NCI-H2029 (cell line): ENCODE results near the gene GALE.
"Not testable (repeated sequence)": the region's sequence is repeated elsewhere in the genome, so short reads cannot be mapped to it uniquely, and the experiment has no call there.

Source experiments
- DNase-seq: peaks from one replicate; lab custom pipeline; 2025; lab: John Stamatoyannopoulos, UW

The GALE gene

DNA sequence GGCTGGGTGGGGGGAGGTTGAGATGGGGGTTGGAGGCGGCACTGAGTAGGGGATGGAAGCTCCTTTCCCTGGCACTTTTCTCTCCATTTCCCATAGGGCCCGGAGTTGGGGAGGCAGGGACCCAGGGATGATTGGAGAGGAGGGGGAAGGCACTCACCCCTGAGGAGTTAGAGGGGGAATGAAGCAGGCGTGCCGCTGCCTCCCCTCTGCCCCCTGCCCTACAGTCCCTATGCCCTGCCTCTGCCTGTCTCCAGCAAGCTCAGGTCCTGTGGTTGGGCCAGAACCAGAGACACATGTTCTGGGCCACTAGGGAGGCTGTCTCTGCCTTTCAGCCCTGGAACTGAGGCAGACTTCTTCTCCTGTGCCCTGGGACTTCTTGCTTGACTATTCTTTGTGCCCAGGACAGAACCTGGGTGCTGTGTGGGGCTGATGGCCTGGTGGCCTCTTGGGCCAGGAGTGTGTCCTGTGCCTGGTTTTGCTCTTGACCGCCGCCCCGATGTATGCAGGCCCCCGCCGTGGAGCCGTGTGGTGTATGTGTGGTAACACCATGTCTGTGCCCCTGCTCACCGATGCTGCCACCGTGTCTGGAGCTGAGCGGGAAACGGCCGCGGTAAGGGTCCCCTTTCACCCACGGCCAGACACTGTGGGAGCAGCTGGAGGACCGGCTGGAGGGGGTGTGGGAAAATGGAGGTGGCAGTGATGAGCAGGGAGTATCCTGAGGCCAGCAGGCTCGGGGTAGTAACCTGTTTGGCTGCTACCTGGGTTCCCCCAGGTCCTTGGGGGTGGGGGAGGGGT, 8.2 kb downstream of the GALE start:
- DNase-seq = no peak

- DNase-seq = no peak
Observed at GRCh38 chr1:23791516-23792047, 9.0 kb downstream of the GALE start.

DNA sequence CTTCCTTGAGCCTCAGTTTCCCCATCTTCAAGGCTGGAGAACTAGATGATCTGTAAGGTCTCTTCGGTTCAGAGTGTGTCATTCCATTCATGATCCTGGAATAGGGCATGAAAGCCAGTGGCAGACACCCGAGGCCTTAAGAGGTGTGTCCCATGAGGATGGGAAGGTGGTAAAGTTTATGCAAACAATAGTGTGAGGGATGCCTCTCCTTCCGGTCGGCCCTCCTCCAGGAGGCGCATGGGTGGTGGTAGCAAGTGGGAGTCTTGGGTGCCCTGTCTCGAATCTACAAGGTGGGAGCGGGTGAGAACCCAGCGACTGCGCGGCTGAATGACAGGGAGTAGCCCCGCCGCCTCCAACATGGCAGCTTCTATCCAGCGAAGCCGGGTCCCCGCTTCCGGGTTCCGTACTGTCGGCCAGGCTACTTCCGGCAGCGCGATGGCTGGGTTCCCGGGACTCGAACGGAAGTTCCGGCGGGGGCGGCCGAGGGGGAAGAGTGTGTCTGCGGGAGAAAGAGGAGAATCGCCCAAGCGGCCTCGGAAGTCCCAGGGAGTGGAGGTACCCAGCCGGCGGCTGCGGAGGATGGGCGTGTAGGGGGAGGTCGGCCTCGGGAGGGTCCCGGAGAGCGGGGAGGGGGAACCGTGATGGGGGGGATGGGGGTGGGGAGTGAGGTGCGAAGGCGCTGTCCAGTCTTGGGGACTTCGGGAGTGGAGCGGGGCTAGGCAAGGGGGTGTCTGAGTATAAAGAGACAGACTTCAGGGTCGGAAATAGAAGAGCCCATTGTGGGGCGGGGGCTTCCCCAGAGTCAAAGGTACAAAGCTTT, 9.6 kb downstream of the GALE start, which contains the start of gene LYPLA2:
Gene LYPLA2, plus strand, starts transcription at position 450 of the 820 bp plus-strand sequence. CDS start 1,538 bp downstream, outside the sequence.
- peak; percentile 69 for DNase-seq

GRCh38 chr1:23788695-23789094, 11.9 kb downstream of the GALE start:
- DNase-seq = no peak

GRCh38 chr1:23787701-23788100, 12.9 kb downstream of the GALE start:
- DNase-seq = no peak

- DNase-seq = no peak
Observed at GRCh38 chr1:23784846-23785245, 15.7 kb downstream of the GALE start.

DNA sequence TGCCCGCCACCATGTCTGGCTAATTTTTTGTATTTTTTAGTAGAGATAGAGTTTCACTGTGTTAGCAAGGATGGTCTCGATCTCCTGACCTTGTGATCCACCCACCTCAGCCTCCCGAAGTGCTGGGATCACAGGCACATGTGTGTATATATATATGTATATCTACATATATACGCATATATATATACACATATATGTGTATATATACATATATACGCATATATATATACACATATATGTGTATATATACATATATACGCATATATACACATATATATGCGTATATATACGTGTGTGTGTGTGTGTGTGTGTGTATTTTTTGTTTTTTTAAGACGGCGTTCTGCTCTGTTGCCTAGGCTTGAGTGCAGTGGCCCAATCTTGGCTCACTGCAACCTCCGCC, 17.4 kb downstream of the GALE start:
- DNase-seq = not testable (repeated sequence)

GRCh38 chr1:23779826-23780371, 20.7 kb downstream of the GALE start:
- no peak for DNase-seq

DNA sequence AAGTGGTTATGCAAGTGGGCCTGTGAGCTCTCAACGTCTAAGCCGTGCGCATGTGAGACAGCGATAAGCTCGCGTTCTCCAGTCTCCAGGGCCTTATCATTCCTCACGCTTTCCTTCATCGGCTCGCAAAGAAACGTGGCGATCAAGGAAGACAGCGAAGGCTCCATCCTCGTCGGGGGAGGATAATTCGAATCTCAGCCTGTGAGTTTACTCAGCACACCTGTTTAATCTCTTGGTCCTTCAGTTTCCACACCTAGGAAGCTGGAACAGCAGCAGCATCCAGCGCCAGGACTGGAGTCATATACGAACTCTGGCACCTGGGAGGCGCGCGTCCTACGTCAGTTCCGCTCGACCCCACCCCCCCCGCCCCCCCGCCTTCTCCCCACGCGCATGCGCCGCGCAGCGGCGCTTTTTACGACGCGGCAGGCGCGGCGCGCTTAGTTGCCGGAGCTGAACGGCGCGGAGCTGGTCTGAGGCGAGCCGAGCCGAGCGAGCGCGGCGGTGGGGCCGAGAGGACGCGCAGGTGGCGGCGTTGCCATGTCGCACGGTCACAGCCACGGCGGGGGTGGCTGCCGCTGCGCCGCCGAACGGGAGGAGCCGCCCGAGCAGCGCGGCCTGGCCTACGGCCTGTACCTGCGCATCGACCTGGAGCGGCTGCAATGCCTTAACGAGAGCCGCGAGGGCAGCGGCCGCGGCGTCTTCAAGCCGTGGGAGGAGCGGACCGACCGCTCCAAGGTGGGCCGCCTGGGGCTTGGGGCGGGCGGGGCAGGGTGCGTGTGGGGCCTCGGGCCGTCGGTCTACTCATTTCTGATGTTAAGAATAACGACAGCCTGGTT, 22.4 kb downstream of the GALE start, which contains the start of gene PITHD1:
Gene PITHD1, plus strand, starts transcription at position 440 of the 836 bp plus-strand sequence. Its CDS starts 98 bp downstream, at position 538.
- peak; percentile 76 for DNase-seq

DNA sequence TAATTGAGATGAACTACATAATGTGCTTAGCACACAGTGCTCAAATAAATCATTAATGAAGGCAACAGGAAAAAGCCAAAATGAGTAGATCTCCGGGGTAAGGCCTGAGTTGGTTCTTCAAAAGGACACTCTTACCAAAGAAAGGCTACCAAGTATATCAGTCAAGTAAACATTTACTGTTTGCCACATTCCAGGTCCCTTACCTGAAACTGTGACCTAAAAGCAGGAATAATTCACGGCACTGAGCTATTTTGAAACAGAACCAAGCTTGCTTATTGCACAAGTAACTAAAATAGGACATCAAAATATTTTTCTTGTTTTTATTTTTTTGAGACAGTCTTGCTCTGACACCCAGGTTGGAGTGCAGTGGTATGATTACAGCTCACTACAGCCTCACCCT, 24.3 kb downstream of the GALE start:
- no peak for DNase-seq

DNA sequence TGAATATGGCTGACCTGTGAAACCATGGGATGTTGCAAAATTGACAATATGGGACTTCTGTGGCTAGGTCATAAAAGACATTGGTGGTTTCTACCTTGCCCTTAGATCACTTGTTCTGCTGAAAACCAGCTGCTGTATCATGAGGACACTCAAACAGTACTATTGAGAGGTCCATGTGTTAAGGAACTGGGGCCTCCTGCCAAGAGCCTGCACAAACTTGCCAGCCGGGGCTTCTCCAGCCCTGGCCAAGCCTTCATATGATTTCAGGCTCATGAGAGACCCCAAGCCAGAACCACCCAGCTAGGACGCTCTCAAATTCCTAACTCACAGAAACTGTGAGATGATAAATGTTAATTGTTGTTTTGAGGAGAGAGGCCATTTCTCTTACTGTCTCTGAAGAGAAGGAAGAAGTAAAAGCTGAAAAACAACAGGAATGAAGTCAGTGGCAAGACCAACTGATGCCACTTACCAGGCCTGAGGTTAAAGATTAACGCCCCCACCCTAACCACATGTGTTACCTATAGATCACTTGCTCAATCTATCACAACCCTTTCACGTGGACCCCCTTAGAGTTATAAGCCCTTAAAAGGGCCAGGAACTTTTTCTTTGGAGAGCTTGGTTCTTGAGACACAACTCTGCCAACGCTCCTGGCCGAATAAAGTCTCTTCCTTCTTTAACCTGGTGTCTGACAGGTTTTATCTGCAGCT, 26.2 kb downstream of the GALE start:
- no peak for DNase-seq

GRCh38 chr1:23772854-23773242, 27.7 kb downstream of the GALE start:
- DNase-seq = no peak

DNA sequence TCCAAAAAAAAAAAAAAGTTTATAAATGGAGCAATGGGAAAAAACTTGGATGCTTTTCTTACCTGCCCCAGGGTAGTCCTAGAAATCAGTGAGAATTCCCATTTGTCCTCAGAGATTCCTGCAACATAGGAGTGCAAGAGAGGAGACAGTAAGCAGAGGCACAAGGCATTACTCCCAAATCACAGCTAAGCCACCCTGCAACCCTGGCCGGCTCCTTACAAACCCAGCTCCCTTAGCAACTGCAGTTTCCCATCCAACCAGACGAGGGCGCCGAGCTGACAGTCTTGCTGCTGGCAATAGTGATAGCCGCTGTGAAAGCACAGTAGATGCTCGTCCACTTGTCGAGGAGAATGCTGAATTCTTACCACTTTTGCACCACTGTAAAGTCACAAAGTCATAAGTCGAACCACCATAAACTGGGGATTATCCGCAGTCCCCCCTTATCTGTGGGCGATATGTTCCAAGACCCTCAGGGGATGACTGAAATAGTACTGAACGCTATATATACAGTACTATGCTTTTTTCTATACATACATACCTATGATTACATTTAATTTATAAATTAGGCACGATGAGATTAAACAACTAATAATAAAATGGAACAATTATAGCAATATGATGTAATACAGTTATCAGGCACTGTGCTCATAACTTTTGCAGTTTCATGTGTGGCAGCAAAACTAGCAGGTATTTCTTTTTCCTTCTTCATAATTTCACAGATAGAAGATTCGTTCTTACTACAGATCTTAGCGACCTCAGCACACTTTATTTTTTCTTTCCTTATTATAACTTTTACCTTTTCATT, 28.3 kb downstream of the GALE start:
- DNase-seq = peak; percentile 30

GRCh38 chr1:23768733-23769132, 31.8 kb downstream of the GALE start:
- no peak for DNase-seq

- DNase-seq = no peak
Observed at GRCh38 chr1:23763041-23763577, 37.4 kb downstream of the GALE start.

- DNase-seq = no peak
Observed at GRCh38 chr1:23759277-23759676, 41.3 kb downstream of the GALE start.

DNA sequence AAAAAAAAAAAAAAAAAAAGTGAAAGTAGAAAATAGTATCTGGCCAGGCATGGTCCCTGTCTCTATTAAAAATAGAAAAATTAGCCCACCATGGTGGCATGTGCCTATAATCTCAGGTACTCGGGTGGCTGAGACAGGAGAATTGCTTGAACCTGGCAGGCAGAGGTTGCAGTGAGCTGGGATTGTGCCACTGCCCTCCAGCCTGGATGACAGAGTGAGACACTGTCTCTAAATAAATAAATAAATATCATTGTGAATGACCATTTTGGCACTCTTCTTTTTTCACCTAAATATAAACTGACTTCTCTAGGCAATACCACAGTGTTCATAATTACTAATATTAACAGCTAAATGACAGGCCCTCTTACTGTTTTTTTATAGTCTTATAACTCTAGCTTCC, 42.7 kb downstream of the GALE start:
- no peak for DNase-seq

- DNase-seq = no peak
Observed at GRCh38 chr1:23756676-23757075, 43.9 kb downstream of the GALE start.

- DNase-seq = no peak
Observed at GRCh38 chr1:23752909-23753308, 47.6 kb downstream of the GALE start.

- DNase-seq = no peak
Observed at GRCh38 chr1:23751815-23752200, 48.7 kb downstream of the GALE start.
